MCF 10A (cell line): Measurements from ENCODE around the gene AGAP1. TPM values are rescaled to one million over a fixed set of nuclear protein-coding genes. Genes with fewer than 3 reads are reported as not detected.

Source experiments
- BruUV-seq: library from RNA; stranded (reverse); fragments of 400-500 nt; replicated peaks from 2 replicates; lab custom pipeline; 2021; lab: Mats Ljungman, UMichigan
- CTCF ChIA-PET: fragments of 300-600 bp; sonication (Branson Sonifier 250); formaldehyde crosslinking; extraction: SDS; loops from one replicate; lab custom pipeline; 2021; ENCODE audit warnings: antibody characterized with exemption, inconsistent platforms; lab: Yijun Ruan, JAX
- POLR2A ChIA-PET: fragments of 300-600, 350-650 bp; sonication (Branson Sonifier 250); formaldehyde crosslinking; extraction: SDS; loops from one replicate; lab custom pipeline; 2020; ENCODE audit warnings: antibody characterized with exemption, inconsistent platforms; lab: Yijun Ruan, JAX
- DNase-seq: peaks from one replicate; pipeline ENCODE4 v3.0.0-alpha.2; 2018; ENCODE audit not compliant: unreplicated experiment
- H3K27ac Mint-ChIP-seq: one replicate; pipeline ENCODE4 v1.8.0; 2022; ENCODE audit warnings: mild to moderate bottlenecking, low read depth, mixed read lengths; ENCODE audit not compliant: unreplicated experiment
- H3K27me3 Mint-ChIP-seq: one replicate; pipeline ENCODE4 v1.8.0; 2022; ENCODE audit warnings: mixed read lengths; ENCODE audit not compliant: insufficient read depth, unreplicated experiment
- H3K36me3 Mint-ChIP-seq: one replicate; pipeline ENCODE4 v1.8.0; 2022; ENCODE audit warnings: mild to moderate bottlenecking, moderate library complexity, mixed read lengths; ENCODE audit not compliant: insufficient read depth, unreplicated experiment
- H3K4me1 Mint-ChIP-seq: one replicate; pipeline ENCODE4 v1.8.0; 2022; ENCODE audit warnings: mixed read lengths; ENCODE audit not compliant: insufficient read depth, unreplicated experiment
- H3K4me3 Mint-ChIP-seq: one replicate; pipeline ENCODE4 v1.8.0; 2022; ENCODE audit warnings: mild to moderate bottlenecking, moderate library complexity, mixed read lengths; ENCODE audit not compliant: unreplicated experiment
- H3K9me3 Mint-ChIP-seq: one replicate; pipeline ENCODE4 v1.8.0; 2022; ENCODE audit warnings: mixed read lengths; ENCODE audit not compliant: unreplicated experiment
- CTCF ChIP-seq: fragments of 200-600 bp; IDR thresholded peaks from one replicate; pipeline ENCODE4 v1.8.0; 2022; ENCODE audit warnings: antibody characterized with exemption, mild to moderate bottlenecking; ENCODE audit not compliant: unreplicated experiment
- intact Hi-C: fragments of 100-400 bp; cut with micrococcal nuclease; formaldehyde crosslinking; loops from 2 replicates; pipeline ENCODE4 v1.14.1; 2022
- total RNA-seq: library from RNA; stranded (reverse); gene quantifications from 2 replicates; pipeline ENCODE4 v1.2.3, GENCODE V29; 2022

The AGAP1 gene
- total RNA-seq, 1 experiment from 2014 or later, result 41.3 TPM

DNA sequence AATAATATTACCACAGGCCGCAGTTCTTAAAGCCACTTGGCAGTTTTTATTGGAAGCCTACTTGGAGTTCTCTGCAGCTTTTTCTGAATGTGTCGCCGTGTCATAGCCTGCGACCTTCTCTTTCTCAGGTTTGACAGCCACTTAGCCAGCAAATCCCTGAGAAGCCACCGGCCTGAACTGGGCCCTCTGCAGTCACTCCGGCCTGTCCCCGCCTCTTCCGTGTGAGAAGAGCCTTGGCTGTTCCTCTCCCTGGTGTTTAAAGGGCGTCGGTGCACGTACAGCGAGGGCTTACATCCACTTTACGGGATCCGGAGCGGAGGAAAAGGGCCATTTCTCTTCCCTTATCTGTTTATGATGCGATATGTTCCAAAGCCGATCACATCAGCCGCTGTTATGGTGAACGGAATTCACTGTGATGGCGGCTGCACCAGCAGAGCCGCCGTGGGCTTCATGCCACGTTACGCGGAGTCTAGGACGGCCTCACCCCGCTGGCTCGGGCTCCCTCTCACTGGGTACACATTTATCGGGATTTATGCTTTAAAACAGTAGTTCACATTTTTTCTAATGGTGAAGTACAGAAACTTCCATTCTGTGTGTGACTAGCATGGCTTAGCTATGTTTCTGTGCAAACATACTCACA lies 607.6 kb downstream of the AGAP1 start:
- CTCF ChIA-PET, result no interaction called here
- no TSS peak for BruUV-seq
- no peaks in the 10 kb centered on the region for H3K36me3 Mint-ChIP-seq
- no peak for DNase-seq
- no peaks in the 10 kb centered on the region for H3K4me1 Mint-ChIP-seq
- H3K4me3 Mint-ChIP-seq, result no peak overlapping the region
- intact Hi-C loops, result no loop called here
- no peaks in the 10 kb centered on the region for H3K27me3 Mint-ChIP-seq
- H3K9me3 Mint-ChIP-seq, result no peaks in the 10 kb centered on the region
- TF ChIP-seq CTCF, result no peak
- H3K27ac Mint-ChIP-seq, result no peak overlapping the region
- POLR2A ChIA-PET, result no interaction called here

DNA sequence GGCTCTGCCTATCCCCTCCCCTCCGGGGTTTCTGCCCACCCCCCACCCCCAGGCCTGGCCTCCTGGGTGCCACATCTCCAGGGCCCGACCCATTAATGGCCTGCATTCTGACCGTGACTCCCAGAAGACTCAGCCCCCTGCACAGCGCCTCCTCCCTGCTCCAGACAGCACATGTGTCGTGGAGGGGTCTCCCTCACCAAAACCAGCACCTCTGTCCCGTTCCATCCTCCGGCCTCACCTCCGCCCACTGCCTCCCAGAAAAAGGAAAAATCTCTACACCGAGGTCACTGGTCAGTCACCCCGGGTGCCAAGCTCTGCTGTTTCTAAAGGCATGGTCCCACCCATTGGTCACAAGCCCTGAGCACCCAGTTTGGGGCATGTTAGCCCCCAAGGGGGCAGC lies 609.1 kb downstream of the AGAP1 start:
- no peak for DNase-seq
- no peaks in the 10 kb centered on the region for H3K27me3 Mint-ChIP-seq
- H3K4me3 Mint-ChIP-seq, result no peak overlapping the region
- intact Hi-C loops, result no loop called here
- H3K36me3 Mint-ChIP-seq, result no peaks in the 10 kb centered on the region
- no TSS peak for BruUV-seq
- TF ChIP-seq CTCF, result no peak
- no peaks in the 10 kb centered on the region for H3K9me3 Mint-ChIP-seq
- H3K27ac Mint-ChIP-seq, result peak overlapping the region; percentile 67
- peaks cover under 1% of the 10 kb centered on the region for H3K4me1 Mint-ChIP-seq
- ChIA-PET POLR2A (no interaction called here), CTCF (no interaction called here)

GRCh38 chr2:236103981-236104380 lies 610.1 kb downstream of the AGAP1 start:
- H3K27ac Mint-ChIP-seq, result no peak overlapping the region
- no peaks in the 10 kb centered on the region for H3K27me3 Mint-ChIP-seq
- H3K9me3 Mint-ChIP-seq, result no peaks in the 10 kb centered on the region
- H3K4me3 Mint-ChIP-seq, result no peak overlapping the region
- no peak for TF ChIP-seq CTCF
- intact Hi-C loops, result no loop called here
- DNase-seq, result no peak
- CTCF ChIA-PET, result no interaction called here
- H3K36me3 Mint-ChIP-seq, result no peaks in the 10 kb centered on the region
- BruUV-seq, result no TSS peak
- POLR2A ChIA-PET, result no interaction called here
- peaks cover 6% of the 10 kb centered on the region for H3K4me1 Mint-ChIP-seq

- H3K4me1 Mint-ChIP-seq, result peaks cover 6% of the 10 kb centered on the region
- CTCF ChIA-PET, result interaction anchor here (0.6 kb wide), 1 partner anchor 12 kb away, joined by 6 read pairs; no protein-coding TSS in a partner anchor
- BruUV-seq, result no TSS peak
- no peak for TF ChIP-seq CTCF
- no peak overlapping the region for H3K4me3 Mint-ChIP-seq
- intact Hi-C loops, result no loop called here
- no peaks in the 10 kb centered on the region for H3K27me3 Mint-ChIP-seq
- POLR2A ChIA-PET, result no interaction called here
- no peaks in the 10 kb centered on the region for H3K36me3 Mint-ChIP-seq
- DNase-seq, result no peak
- H3K9me3 Mint-ChIP-seq, result no peaks in the 10 kb centered on the region
- H3K27ac Mint-ChIP-seq, result no peak overlapping the region
These were observed 612.2 kb downstream of the AGAP1 start for GRCh38 chr2:236105955-236106607.
